GM03348 (cell line): Measurements from ENCODE around the gene GIMAP8.
A peak's percentile ranks its signal among the peaks of the same experiment; 100 is the strongest.

ENCODE experiments used
- DNase-seq: peaks from one replicate; pipeline ENCODE4 v3.0.0; 2012; ENCODE audit warnings: low spot score

Gene GIMAP8

DNA sequence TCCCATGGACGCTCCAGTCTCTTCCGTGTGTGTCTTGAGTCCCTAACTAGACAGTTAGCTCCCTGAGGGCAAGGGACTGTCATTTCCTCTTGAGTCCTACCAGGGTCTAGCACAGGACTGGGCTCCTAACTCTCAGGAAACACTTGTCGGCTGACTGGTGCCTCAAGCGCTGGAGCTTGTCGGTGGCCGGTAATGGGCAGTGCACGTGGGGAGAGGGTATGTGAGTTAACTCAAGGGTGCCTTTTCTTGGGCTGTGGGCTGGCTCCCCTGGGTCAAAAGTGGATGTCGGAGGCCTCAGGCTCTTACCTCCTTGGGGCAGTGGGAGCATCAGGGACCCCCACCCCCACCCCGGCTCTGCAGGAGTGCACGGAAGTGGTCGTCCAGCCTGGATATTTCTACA lies 38.4 kb upstream of the GIMAP8 start:
- no peak for DNase-seq

DNA sequence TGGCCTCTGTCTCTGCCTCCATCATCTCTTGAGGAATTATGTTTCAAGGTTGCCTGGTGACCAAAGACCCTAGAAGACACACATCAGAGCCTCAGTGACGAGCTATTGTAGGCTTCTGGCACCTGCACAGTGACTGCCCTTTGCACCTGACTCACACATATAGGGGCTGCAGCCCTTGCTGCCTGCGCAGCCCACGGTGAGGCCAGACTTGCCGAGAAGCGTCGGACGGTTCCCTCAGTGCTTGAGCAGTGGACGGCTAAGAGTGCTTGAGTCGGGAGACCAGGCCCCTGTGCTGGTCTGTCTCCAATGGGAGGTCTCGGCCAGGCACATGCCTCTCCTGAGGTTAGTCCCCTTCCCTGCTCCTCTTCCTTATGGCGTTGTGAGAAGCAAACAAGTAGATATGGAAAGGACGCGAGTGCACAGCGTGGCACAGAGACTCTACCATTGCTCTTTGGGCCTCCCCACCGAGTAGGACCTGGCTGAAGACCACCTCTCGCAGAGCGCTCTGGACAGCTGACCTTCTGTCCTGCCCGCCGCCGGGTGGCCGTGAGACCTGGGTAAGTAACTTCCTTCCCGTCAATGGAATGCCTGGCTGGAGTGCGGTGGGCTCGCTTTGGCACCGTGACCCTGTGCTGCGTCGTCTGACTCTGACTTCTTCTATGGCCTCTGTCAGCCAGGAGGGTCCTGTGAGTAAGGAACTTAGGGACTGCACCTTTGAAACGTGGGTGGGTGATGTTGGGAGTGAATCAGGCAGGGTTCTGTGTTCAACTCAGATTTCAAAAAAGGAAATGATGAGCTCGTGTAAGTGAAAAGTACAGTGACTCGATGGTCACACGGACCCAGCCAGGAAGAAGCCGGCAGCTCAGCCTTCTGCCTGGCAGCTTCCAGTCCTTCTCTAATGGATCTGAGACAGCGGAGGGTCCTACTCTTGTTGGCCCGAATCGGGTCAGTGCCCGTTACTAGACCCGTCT lies 37.6 kb upstream of the GIMAP8 start:
- DNase-seq, result no peak

DNA sequence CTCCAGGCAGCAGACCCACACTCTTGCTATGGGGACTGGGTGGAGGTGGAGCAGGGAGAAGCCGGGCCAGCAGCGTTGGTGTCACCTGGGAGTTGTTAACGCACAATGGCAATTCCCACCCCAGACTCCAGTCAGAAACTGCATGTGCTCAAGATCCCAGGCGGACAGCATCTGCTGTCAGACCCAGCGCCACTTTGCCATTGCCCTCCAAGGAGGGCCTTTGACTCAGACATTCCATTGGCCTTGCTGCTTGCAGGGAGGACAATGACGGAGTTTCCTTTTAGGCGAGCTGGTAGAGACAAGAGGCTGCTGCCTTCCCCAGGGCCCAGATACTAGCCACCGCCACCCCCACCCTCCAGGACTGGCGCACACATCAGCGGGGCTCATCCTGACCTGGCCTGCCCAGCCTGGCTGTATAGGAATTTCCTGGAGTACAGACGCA lies 36.8 kb upstream of the GIMAP8 start:
- DNase-seq, result no peak

DNA sequence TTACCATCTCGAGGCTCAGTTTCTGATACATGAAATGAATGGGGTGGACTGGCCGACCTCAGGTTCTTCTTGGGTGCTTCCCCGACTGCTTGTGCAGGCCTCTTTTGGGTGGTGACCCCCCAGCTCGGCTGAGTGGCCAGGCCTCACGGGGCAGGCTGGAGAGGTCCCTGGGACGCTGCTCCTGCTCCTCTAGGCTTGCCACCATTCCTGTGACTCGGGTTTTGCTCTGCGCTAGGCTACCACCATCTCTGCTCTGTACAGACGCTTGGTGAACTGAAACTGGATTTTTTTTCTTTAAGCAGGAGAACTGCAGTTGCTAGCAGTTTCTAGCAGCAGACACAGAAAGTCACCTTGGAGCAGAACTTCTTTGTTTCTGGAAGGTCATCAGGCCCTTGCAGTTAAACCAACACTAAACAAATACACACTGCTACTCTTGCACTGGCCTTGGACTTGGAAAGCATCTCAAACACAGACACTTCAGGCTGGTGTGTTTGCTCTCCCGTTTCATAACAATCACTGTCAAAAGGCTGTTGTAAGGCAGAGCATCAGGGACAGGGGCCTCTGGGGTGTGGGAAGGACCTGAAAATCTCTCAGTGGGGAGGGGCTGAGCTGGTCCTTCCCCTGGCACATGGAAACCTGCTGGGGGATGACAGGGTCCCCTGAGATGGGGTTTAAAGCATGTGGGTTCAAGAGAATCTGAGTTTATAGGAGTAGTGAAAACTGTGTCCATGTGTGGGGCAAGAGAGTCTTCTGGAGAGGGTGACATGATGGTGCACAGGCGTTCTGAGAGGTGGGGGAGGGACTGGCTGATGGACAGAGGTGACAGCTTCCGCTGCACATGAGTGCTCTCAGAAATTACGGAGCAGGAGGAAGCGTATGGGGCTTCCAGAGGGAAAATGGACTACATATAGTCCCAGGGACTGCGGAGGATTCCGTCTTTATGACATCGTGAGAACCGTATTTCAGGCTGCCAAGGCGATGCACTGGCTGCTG lies 35.0 kb upstream of the GIMAP8 start:
- no peak for DNase-seq

DNA sequence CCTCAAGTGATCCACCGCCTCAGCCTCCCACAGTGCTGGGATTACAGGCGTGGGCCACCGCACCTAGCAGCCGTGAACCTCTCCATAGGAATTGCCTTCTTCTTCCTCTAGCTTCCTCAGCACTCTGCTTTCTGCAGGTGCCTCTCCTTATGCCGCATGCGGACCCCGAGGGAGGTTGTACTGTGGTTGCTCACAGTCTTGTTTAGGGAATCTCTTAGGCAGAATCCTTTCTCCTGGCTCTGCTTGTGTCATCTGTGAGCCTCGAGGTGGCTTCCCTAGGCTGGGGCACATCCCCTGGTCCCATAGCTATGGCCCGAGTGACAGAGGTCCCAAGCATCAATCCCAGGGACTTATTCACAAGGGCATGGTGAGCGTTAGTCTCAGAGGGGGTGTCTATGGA lies 33.2 kb upstream of the GIMAP8 start:
- DNase-seq, result no peak

DNA sequence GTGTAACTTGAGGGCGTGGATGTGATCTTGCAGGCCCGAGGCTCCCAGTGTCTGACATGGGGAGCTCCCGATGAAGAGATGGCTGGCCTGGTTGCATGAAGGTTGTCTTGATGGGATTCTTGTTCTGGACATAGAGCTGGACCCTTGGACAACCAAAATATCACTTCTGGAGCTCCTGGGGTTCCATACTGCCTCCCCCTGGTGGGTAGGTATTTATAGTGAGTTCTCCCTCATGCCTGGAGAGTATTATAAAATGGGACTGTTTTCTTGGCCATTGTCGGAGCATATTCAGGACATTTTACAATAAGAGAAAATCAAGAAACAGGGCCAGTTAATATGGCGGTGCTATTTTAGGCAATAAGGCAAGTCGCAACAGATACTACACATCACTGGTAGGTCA lies 32.6 kb upstream of the GIMAP8 start:
- no peak for DNase-seq

DNA sequence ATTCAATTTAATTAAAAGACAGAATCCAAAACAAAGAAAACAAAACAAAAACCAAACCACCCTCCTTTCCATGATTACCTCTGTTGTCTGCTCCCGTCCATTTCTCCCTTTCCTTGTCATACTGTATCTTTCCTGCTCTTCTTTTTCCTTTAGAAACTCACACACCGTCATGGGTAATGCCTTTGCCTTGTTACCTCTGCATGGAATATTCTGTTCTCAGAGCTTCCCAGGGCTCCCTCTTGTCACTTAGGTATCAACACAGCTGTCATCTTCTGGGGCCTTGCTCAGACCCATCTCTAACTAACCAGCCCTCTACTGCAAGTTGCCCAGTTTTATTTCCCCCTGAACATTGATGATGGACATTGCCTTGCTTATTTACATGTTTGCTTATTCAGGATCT lies 30.2 kb upstream of the GIMAP8 start:
- DNase-seq, result no peak

DNA sequence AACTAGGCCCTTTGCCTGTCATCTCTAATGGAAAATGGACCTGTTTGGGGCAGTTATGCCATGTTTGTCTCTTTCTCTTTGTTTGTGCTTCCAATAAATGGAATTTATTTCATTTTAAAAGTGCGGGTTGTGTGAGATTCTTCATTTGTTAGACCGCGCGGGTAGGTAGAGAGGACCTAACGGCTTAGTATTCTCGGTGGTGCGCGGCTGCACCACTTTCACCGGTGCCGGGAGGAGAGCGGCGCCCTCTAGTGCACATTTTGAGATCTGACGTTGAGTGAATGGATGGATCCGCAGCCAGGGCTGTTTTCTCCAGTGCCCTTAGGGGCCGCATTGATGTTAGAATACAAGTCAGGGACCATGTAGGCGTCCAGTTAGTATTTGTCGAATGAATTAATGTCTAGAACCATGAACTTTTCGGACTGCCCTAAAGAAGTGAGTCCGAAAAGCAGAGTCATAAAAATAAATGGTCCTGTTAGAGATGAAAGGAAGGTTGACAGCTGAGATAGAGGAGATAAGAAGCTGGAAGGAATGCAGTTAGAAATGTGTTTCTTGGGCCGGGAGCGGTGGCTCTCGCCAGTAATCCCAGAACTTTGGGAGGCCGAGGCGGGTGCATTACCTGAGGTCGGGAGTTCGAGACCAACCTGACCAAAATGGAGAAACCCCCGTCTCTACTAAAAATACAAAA lies 29.3 kb upstream of the GIMAP8 start:
- peak; percentile 89 for DNase-seq

DNA sequence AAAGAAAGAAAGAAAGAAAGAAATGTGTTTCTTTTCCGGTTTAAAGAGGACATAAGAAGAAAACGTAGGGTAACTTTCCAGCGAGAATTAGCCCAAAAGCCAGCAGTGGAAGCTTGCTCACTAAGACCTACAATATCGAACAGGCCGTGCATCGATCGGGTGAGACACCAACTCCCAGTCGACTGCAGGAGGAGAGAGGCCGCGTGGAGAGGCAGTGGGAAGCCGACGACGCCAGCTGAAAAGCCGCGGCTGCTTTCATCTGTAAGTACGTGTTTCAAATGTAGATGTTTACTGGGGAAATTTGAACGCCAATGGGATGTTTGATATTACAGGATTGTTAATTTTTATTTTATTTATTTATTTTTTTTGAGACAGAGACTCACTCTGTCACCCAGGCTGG lies 28.6 kb upstream of the GIMAP8 start:
- DNase-seq, result no peak

DNA sequence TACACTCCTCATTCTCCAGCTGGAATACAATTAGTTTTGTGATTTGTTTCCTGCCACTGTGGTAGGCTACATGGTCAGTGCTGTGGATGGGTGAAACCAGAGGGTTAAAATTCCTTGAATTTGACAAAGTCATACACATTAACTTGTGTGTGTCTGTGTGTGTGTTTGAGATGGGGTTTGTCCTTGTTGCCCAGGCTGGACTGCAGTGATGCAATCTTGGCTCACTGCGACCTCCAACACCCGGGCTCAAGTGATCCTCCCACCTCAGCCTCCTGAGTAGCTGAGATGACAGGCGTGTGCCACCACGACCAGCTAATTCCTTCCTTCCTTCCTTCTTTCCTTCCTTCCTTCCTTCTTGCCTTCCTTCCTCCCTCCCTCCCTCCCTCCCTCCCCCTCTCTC lies 24.8 kb upstream of the GIMAP8 start:
- DNase-seq, result no peak

DNA sequence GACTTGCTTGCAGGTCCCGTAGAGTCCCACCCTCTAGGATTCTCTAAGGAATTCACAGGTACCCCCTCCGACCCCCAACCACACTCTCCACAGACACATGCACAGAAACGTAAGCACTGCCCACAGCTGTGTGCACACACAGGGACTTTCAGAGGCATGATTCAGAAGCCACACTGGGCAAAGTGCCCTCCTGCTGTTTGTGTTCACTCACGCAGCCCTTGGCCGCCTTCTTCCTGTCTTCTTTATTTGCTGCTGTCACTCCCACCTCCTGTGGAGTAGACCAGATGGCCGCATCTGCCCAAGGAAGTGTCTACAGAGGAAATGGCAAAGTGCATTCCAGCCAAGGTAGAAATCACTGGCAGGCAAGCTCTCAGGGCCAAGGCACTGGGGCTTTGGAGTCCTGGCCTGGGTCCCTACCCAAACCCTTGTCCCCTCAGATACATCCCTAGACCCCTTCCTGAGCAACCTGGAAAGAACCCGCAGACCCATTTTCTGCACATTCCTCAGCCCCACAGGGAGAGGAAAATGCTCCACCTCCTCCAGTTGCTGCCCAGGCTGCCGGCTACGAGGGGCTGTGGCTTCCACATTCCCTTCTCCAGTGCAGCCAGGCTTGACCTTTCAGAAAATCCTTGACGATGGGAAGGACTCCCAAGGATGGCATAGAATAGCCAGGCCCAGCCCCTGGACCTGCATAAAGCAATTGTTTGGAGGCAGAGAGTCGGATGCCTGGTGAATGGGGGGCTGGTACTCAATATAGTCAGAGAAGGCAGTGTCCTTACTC lies 21.6 kb upstream of the GIMAP8 start:
- peak; percentile 83 for DNase-seq

DNA sequence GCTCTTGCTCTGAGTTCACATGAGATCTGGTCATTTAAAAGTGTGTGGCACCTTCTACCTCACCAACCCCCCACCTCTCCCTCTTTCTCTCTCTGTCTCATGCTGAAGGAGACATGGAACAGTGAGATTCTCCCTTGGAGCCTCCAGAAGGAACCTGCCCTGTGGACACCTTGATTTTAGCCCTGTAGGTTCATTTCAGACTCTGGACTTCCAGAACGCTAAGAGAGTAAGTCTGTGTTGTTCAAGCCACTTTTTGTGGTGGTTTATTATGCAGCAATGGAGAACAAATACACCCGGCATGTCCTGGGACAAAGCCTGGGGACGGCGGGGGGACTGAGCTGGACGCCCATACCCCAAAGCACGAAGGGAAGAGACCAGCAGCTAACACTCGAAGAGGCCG lies 20.7 kb upstream of the GIMAP8 start:
- no peak for DNase-seq

DNA sequence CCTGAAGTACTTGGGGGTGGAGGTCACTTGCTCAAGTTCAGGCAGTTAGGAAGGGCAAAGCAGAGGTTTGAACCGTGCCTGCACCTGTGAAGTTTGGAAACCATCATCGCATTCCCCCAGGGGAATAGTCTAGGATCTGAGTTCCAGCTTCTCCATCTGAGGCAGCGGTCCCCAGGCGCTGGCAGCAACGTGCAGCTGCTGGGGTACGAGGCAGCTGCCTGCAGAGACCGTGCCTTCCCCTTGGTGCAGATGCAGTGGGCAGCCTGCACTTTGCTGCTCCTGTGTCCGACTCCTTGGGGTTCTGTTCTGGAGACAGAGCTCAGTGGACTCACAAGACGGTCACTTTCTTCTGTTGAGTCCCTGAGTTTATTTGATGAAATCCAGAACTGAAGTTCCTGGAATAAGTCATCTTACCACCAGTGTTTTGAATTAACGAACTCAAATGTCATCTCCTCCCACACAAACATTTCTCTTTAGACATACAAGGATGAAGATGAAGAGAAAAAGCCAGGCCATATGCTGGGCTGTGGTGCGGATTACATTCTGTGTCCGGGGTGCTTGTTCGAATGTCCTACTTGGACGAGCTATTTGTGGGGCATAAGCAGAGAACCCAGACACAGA lies 19.9 kb upstream of the GIMAP8 start:
- DNase-seq, result peak; percentile 36

DNA sequence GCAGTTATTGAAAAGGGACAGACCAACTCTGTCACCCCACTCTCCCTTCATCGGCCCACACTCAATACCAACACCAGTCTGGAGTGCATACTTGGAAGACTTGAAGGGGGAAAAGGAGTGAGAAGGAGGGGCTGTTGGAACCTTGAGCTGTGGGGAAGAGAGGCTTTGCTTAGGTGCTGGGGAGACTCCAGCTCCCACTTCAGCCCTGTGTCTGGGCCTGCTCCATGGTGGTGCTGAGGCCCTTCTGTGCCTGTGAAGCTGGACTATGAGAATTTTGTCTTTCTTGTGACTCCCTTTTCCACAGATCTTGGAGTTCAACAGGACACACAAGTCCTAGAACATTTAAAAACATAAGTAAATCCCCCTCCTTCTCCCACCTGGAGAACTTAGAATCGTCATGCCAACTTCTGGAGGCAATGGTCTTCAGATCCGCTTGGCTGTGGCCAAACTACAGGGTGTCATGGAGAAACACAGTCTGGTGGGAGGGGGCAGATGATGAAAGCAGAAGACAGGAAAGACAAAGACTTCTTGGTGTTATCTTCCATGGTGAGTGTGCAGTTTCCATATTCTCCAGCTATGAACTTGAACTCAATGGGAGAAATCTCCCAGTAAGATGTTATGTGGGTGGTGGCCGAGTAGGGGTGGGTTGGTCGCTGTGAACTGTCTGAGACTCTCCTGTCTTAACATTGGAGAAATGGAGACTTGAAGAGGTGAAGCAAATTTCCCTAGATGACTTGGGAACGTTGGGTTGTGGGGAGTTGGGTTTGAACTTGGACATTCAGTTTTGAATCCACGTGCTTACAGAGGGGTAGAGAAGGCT lies 18.4 kb upstream of the GIMAP8 start:
- no peak for DNase-seq

DNA sequence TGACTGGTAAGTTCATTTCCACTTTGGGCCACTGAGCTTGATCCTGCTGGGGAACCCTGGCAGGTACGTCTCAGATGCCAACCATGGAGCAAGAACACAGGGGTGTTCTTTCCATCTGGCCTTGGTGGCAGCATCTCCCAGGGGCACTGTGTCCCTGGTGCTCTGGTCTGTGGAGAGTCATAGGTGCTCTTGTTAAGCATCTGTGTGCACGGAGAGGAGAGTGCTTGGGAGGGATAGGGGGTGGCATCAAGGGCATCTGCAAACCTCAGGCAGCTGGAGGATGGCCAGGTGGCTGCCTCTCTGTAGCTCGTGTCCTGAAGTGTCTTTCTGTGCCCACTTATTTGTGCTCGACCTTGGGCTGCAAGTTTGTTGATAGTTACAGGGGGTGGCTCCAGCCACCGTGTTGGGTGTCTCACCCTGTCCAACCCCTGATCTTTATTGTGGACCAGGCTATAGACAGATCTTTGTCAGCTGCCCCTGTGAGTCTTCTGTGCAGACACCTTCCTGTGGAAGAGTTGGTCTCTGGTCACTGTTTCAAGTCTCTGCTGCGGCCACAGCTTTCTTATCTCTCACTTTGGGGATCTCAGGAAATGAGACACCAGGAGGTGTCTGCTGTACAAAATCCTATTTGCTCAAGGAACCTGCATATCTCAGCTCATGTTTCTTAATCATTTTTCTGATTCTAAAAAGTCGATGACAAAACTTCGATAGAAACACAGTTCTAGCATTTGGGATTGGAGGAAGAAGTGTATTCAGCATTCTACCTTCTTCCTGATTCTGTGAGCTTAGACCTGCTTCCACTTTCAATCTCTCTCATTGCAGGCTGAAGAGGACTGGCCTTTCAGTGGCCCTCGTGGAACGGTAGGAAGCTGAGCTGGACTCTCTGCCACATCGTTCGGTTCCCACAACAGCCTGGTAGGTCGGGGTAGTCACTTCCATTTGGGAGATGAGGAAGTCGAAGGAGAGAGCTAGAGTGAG lies 17.2 kb upstream of the GIMAP8 start:
- DNase-seq, result no peak

DNA sequence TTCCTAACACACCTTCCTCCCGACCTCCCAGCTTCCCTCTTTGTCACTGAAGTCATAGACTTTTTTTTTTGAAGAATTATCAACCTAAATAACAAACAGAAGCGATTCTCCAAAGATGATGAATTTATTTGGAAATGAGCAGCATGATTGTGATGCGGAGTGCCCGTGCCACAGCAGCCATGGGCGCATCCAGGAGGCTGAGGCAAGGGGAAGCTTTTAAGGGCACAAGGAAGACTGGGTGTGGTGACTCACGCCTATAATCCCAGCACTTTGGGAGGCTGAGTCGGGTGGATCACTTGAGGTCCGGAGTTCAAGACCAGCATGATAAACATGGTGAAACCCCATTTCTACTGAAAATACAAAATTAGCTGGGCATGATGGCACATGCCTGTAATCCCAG lies 16.2 kb upstream of the GIMAP8 start:
- DNase-seq, result no peak

DNA sequence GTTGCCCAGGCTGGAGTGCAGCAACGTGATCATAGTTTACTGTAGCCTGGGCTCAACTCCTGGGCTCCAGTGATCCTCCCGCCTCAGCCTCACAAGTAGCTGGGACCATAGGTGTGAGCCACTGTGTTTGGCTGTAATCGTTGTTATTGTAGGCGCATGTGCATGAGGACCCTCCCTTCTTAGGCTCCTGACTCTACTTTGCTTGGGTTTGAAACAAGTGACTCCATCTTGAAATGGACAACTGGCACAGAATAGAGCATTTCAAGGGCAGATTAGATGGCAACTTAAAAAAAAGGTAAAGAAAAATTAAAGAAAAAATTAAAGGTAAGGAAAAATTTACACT lies 15.4 kb upstream of the GIMAP8 start:
- no peak for DNase-seq

DNA sequence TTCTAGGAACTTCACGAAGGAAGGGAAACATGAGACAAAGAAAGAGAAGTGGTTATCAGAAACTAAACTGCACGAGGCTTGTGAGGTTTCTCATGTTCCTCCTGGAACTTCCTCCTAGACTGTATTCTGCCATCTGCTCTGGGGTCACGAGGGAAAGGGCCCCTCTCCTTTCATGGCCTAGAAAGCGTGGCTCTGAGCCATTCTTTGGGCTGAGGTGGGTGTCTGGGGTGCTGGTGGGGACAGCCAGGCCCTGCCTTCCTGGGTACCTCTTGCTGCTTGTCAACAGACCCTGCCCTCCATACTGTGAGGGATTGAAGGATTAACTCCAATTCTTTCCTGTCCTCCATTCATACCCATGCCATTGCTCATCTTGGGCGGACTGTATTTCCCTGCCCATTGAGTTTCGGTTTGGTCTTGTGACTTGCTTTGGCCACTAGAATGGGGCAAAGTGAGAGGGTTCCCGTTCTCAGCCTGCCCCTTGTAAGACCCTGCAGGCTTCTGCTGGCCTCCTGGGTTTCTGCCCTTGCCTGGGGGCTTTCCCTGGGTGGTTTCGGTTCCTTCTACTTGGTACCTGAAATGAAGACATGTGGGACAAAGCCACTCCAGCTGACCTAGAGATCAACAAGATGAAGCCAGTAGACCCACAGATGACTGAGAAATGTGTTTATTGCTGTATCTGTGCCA lies 14.9 kb upstream of the GIMAP8 start:
- DNase-seq, result no peak
